CD4-positive, alpha-beta T cell treated with Interleukin-15 for 1 hour (primary cell): Measurements from ENCODE around the gene USP17L27.
"Not testable (repeated sequence)": the region's sequence is repeated elsewhere in the genome, so short reads cannot be mapped to it uniquely, and the experiment has no call there.

ENCODE experiments used
- DNase-seq: peaks from one replicate; pipeline ENCODE4 v3.0.0-alpha.2; 2020

Gene USP17L27, protein sequence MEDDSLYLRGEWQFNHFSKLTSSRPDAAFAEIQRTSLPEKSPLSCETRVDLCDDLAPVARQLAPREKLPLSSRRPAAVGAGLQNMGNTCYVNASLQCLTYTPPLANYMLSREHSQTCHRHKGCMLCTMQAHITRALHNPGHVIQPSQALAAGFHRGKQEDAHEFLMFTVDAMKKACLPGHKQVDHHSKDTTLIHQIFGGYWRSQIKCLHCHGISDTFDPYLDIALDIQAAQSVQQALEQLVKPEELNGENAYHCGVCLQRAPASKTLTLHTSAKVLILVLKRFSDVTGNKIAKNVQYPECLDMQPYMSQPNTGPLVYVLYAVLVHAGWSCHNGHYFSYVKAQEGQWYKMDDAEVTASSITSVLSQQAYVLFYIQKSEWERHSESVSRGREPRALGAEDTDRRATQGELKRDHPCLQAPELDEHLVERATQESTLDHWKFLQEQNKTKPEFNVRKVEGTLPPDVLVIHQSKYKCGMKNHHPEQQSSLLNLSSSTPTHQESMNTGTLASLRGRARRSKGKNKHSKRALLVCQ

DNA sequence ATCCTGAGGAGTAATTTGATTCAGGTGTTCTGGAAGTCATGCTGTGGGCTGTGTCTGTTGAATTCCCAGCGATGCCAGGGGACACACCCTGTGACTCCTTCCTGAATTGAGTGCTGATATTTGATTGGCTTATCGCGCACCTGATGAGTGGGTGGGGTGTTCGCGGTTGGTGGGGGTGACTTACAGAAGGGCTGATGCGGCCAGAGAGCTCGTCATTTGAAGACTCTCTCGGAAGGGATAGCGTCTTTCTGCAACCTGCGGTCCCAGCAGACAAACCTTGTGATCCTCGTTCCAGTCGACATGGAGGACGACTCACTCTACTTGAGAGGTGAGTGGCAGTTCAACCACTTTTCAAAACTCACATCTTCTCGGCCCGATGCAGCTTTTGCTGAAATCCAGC is at the start of gene USP17L27:
Gene USP17L27 (plus strand): TSS at position 301 of the 400 bp plus-strand sequence. CDS start 0 bp downstream, at position 301.
- not testable (repeated sequence) for DNase-seq

DNA sequence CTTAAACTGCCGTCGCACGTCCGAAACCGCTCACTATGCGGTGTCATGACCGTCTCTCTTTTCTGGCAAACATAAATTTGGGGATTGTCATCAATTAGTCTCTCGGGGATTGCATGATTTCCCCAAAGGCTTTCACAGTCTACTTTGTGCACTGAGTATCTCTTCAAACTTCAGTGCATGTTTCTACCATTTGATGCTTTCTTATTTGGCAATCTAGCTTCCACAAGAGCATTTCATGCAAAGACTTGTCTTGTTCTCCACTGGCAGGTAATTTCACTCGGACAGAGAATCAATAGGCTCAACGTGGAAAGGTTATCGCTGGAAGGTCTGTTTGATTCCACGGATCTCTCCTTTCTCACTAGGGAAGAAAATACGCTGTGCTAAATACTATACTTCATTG is 19.8 kb upstream of the USP17L27 start:
- DNase-seq, result not testable (repeated sequence)

GRCh38 chr4:9324865-9325264 is 19.1 kb upstream of the USP17L27 start, which contains the start of gene USP17L24:
USP17L24 (plus strand) TSS chr4:9325165; CDS start chr4:9325165, 0 bp downstream.
- not testable (repeated sequence) for DNase-seq

GRCh38 chr4:9329611-9330010 is 14.3 kb upstream of the USP17L27 start, which contains the start of gene USP17L25:
USP17L25 (plus strand) TSS chr4:9329911; CDS start chr4:9329911, 0 bp downstream.
- DNase-seq, result not testable (repeated sequence)

- DNase-seq, result not testable (repeated sequence)
Observed at GRCh38 chr4:9334358-9334757, 9.6 kb upstream of the USP17L27 start, which contains the start of gene USP17L26. USP17L26 (plus strand) TSS chr4:9334658; CDS start chr4:9334658, 0 bp downstream.

- not testable (repeated sequence) for DNase-seq
Observed at GRCh38 chr4:9339103-9339502, 4.8 kb upstream of the USP17L27 start, which contains the start of gene USP17L5. USP17L5 (plus strand) TSS chr4:9339403; CDS start chr4:9339403, 0 bp downstream.

GRCh38 chr4:9348593-9348992 is 4.6 kb downstream of the USP17L27 start, which contains the start of gene USP17L28:
USP17L28 (plus strand) TSS chr4:9348893; CDS start chr4:9348893, 0 bp downstream.
- DNase-seq, result not testable (repeated sequence)

DNA sequence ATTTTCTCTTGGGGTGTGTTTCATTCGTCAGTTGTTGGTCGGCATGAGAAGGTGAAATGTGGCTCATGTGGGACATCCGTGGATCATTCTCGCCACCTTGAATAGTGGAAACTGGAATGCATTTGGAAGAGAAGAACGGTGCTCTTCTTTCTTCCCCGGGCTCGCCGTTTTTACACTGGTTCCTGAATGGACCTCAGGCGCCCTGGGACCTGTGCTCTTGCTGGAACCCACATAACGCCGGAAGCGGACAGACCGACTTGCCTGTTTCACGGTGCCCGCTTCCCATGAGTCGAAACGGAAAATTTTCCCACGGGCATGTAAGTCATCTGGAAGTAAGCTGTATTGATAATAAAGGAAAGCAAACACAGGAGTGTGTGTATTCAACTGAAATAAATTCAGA is 6.9 kb downstream of the USP17L27 start:
- DNase-seq, result peak; percentile 33

DNA sequence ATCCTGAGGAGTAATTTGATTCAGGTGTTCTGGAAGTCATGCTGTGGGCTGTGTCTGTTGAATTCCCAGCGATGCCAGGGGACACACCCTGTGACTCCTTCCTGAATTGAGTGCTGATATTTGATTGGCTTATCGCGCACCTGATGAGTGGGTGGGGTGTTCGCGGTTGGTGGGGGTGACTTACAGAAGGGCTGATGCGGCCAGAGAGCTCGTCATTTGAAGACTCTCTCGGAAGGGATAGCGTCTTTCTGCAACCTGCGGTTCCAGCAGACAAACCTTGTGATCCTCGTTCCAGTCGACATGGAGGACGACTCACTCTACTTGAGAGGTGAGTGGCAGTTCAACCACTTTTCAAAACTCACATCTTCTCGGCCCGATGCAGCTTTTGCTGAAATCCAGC is 9.4 kb downstream of the USP17L27 start, which contains the start of gene USP17L29:
Gene USP17L29 (plus strand): TSS at position 301 of the 400 bp plus-strand sequence. CDS start 0 bp downstream, at position 301.
- not testable (repeated sequence) for DNase-seq

DNA sequence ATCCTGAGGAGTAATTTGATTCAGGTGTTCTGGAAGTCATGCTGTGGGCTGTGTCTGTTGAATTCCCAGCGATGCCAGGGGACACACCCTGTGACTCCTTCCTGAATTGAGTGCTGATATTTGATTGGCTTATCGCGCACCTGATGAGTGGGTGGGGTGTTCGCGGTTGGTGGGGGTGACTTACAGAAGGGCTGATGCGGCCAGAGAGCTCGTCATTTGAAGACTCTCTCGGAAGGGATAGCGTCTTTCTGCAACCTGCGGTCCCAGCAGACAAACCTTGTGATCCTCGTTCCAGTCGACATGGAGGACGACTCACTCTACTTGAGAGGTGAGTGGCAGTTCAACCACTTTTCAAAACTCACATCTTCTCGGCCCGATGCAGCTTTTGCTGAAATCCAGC is 18.9 kb downstream of the USP17L27 start, which contains the start of gene USP17L30:
Gene USP17L30 (plus strand): TSS at position 301 of the 400 bp plus-strand sequence. CDS start 0 bp downstream, at position 301.
- DNase-seq, result not testable (repeated sequence)

GRCh38 chr4:9379881-9380280 is 35.9 kb downstream of the USP17L27 start:
- DNase-seq, result not testable (repeated sequence)

- DNase-seq, result peak; percentile 53
Observed at GRCh38 chr4:9381012-9381534, 37.1 kb downstream of the USP17L27 start.

DNA sequence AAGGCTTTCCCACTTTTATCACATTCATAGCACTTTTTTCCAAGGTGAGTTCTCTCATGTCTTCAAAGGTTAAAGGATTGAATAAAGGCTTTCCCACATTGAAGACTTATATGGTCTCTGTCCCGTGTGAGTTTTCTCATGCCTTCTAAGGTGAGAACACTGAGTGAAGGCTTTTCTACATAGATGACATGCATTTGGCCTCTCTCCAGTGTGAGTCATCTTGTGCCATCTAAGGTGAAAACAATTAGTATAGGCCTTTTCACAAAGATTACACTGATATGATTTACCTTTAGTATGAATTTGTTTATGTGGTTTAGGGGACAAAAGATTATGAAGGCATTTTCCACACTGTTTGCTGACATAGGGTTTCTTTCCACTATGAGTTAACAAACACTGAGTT is 40.2 kb downstream of the USP17L27 start:
- DNase-seq, result no peak

GRCh38 chr4:9389001-9389400 is 45.1 kb downstream of the USP17L27 start:
- DNase-seq, result not testable (repeated sequence)
